Measurements from ENCODE around the gene ANKS1A. TPM values are rescaled to one million over a fixed set of nuclear protein-coding genes. Genes with fewer than 3 reads are reported as not detected.

Gene ANKS1A
- total RNA-seq, 2 donors from 2014 or later, result 25.3 to 26.0 TPM

DNA sequence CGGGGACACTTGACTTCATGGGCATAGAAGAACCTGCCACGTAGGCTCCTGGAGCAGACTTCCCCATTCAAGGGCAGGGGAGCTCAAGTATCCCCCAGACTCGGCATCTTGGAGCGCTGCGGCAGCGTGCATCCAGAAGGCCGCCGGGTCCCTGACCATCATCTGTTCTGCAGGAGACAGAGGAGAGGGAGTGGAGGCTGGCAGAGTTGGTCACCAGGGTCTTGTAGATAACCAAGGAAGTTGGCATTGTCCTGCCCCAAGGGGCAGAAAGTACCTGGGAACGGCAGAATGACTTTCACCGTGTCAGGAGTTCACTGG, 169.3 kb downstream of the ANKS1A start:
- TF ChIP-seq, protein P1, sequence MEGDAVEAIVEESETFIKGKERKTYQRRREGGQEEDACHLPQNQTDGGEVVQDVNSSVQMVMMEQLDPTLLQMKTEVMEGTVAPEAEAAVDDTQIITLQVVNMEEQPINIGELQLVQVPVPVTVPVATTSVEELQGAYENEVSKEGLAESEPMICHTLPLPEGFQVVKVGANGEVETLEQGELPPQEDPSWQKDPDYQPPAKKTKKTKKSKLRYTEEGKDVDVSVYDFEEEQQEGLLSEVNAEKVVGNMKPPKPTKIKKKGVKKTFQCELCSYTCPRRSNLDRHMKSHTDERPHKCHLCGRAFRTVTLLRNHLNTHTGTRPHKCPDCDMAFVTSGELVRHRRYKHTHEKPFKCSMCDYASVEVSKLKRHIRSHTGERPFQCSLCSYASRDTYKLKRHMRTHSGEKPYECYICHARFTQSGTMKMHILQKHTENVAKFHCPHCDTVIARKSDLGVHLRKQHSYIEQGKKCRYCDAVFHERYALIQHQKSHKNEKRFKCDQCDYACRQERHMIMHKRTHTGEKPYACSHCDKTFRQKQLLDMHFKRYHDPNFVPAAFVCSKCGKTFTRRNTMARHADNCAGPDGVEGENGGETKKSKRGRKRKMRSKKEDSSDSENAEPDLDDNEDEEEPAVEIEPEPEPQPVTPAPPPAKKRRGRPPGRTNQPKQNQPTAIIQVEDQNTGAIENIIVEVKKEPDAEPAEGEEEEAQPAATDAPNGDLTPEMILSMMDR (IDR thresholded peaks at IDR 0.05), result no peak
- no peaks in the 10 kb centered on the region for H3K4me1 ChIP-seq
- no peak overlapping the region for H3K27ac ChIP-seq
- no peaks in the 10 kb centered on the region for H3K27me3 ChIP-seq
- H3K36me3 ChIP-seq, result no peaks in the 10 kb centered on the region
- H3K9ac ChIP-seq (ENCODE audit: low read depth in 2 of 2, low read length in 2 of 2), result no peak overlapping the region
- intact Hi-C loops (cut with DNase I), result no loop called here
- DNase-seq, result no peak
- no peak overlapping the region for H3K4me3 ChIP-seq
- no peaks in the 10 kb centered on the region for H3K9me3 ChIP-seq

DNA sequence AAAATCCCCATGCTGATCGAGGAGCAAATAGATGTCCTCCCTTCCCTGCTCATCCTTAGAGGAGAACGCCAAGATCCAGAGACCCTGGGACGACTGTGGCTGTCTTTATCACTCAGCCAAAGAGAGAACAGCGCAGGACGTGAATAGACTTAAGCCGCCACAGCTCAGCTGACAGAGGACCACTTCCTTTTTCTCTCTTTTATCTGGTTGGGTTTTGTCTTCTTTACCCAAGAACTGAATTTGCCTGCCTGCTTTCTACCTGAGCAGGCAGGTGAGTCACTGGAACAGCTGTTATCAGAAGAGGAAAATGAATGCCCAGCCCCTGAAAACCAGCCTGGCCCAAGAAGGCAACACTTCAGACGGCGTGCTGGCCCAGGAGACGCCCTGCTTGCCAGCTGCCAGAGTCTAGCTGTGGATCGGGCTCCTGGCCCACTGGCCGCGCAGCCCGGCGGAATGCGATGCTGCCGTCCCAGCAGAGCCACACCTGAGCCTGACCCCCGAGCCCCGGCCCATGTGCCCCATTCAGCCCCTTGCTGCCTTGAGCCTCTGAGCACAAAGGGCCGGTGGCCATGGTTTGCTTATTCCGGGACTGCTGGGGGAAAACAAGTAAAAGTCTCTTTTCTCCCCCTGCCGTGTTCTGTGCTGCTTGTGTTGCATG, 169.9 kb downstream of the ANKS1A start:
- intact Hi-C loops (cut with DNase I), result no loop called here
- TF ChIP-seq, protein P1 (IDR thresholded peaks at IDR 0.05), result no peak
- H3K27me3 ChIP-seq, result no peaks in the 10 kb centered on the region
- H3K9me3 ChIP-seq, result no peaks in the 10 kb centered on the region
- no peak overlapping the region for H3K4me3 ChIP-seq
- no peak overlapping the region for H3K27ac ChIP-seq
- no peaks in the 10 kb centered on the region for H3K36me3 ChIP-seq
- H3K4me1 ChIP-seq, result no peaks in the 10 kb centered on the region
- no peak overlapping the region for H3K9ac ChIP-seq (ENCODE audit: low read depth in 2 of 2, low read length in 2 of 2)
- no peak for DNase-seq

DNA sequence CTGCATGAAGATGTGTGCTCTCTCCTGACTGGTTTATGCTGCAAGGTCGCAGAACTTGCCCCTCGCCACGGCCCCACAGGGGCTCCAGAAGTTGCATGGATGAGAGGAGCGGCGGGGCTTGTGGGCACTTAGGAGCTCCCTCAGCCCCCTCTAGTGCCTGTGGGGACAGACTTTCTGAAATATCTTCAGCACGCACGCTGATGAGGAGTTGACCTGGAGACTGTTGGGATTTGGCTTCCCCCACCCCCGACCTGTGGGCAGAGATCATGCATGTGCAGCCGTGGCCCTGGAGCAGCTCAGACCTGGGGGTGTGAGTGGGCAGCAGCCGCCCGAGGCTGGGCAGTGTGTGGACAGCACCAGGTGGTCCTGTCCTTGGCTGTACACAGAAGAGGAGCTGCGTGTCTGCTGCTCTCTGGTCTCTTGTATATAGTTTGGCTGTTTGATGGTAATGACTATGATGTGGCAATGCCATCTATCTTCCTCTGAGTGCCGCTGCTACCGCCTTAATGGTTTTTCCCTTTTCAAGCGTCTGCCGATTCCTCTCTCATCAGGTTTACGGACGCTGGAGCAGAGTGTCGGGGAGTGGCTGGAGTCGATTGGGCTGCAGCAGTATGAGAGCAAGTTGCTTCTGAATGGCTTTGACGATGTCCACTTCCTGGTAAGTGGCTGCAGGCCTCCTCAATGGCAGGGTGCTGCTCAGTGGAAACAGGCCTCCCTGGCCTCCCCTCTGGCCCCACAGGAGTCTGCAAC, 170.7 kb downstream of the ANKS1A start:
- Histone ChIP-seq H3K4me1 (no peaks in the 10 kb centered on the region), H3K9me3 (no peaks in the 10 kb centered on the region), H3K27me3 (no peaks in the 10 kb centered on the region), H3K36me3 (no peaks in the 10 kb centered on the region), H3K4me3 (no peak overlapping the region), H3K27ac (no peak overlapping the region), H3K9ac (ENCODE audit: low read depth in 2 of 2, low read length in 2 of 2) (no peak overlapping the region)
- TF ChIP-seq, protein P1 (IDR thresholded peaks at IDR 0.05), result no peak
- no peak for DNase-seq
- intact Hi-C loops (cut with DNase I), result no loop called here

DNA sequence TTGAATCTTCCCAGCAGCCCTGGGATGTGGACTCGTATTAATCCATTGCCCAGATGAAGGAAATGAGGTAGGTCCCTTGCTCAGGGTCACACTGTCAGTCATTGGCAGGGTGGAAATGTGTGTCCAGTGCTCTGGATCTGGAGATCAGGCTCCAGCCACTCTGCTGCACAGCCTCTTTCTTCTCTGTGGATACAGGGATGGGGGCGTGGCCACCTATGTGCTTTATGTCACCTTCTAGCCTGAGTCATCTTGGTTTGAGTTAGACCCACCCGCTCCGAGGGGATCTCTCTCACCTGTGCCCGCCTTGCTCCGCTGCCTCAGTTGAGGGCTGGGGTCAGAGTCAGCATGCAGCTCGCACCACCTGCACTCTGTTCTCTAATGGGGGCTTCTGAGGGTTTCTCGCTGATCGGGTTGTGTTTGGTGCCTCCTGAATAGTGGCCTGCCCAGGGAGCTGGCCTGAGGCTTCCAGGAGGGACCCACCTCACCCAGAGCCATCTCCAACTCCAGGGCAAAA, 172.1 kb downstream of the ANKS1A start:
- intact Hi-C loops (cut with DNase I), result no loop called here
- Histone ChIP-seq H3K4me1 (no peaks in the 10 kb centered on the region), H3K9ac (ENCODE audit: low read depth in 2 of 2, low read length in 2 of 2) (no peak overlapping the region), H3K9me3 (no peaks in the 10 kb centered on the region), H3K27me3 (no peaks in the 10 kb centered on the region), H3K27ac (no peak overlapping the region), H3K36me3 (no peaks in the 10 kb centered on the region), H3K4me3 (no peak overlapping the region)
- TF ChIP-seq, protein P1 (IDR thresholded peaks at IDR 0.05), result no peak
- no peak for DNase-seq

DNA sequence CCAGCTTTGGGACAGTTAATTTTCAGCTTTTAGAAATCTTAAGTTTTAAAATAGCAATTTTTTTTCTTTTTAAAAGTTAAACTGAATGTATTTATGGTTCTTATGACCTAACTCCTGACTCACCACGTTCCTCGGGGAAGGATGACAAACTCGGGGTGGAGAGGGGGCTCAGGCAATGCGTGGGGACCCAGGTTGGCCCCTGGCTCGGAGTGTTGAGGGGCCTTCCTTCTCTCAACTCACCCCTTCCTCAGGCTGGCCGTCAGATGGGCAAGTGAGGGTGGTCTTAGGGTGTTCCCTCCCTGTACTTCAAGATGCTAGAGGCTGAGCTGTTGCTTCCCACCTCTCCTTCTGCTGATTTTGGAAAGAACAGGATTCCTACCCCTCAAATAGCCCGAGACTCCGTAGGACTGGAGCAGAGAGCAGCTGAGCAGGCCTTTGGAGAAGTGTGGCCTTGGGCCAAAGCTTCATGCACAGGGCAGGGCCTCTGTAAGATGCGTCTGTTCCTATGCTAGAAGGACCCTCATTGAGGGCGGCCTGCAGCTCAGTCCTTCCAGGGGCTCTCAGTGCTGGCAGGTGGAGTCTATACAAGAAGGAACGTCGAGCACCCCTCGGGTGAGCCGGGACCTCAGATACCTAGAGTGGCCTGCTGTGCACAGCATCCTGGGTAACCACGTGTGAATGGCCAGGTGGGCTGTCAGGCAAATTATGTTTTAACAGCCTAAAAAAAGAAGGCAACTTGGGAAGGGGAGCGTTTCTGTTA, 172.8 kb downstream of the ANKS1A start:
- Histone ChIP-seq H3K27me3 (no peaks in the 10 kb centered on the region), H3K36me3 (no peaks in the 10 kb centered on the region), H3K4me1 (no peaks in the 10 kb centered on the region), H3K9me3 (no peaks in the 10 kb centered on the region), H3K27ac (no peak overlapping the region), H3K9ac (ENCODE audit: low read depth in 2 of 2, low read length in 2 of 2) (no peak overlapping the region), H3K4me3 (no peak overlapping the region)
- no peak for DNase-seq
- intact Hi-C loops (cut with DNase I), result no loop called here
- TF ChIP-seq, protein P1 (IDR thresholded peaks at IDR 0.05), result no peak

Data from colonic mucosa (tissue), 4 donors.